ENCODE data around the gene THBS1. TPM values are rescaled to one million over a fixed set of nuclear protein-coding genes. Genes with fewer than 3 reads are reported as not detected.
A peak's percentile ranks its signal among the peaks of the same experiment; 100 is the strongest.

The THBS1 gene
- total RNA-seq, 2 donors from 2014 or later, result 162 to 390 TPM

GRCh38 chr15:39609166-39609916, 28.5 kb downstream of the THBS1 start:
- H3K9ac ChIP-seq (ENCODE audit: low read depth in 2 of 2, low read length in 2 of 2), result peak overlapping the region in 1 of 2 donors; percentile 10
- no peaks in the 10 kb centered on the region for H3K27me3 ChIP-seq
- H3K36me3 ChIP-seq, result no peaks in the 10 kb centered on the region
- intact Hi-C loops (cut with DNase I), result no loop called here
- peak overlapping the region; percentile 68 for H3K27ac ChIP-seq
- TF ChIP-seq CTCF (IDR thresholded peaks at IDR 0.05), result no peak
- H3K9me3 ChIP-seq, result no peaks in the 10 kb centered on the region
- peak; percentile 79 for DNase-seq
- H3K4me3 ChIP-seq, result no peak overlapping the region
- H3K4me1 ChIP-seq, result no peaks in the 10 kb centered on the region

GRCh38 chr15:39610665-39611064, 29.8 kb downstream of the THBS1 start:
- Histone ChIP-seq H3K36me3 (no peaks in the 10 kb centered on the region), H3K9me3 (no peaks in the 10 kb centered on the region), H3K27ac (no peak overlapping the region), H3K27me3 (no peaks in the 10 kb centered on the region), H3K9ac (ENCODE audit: low read depth in 2 of 2, low read length in 2 of 2) (no peak overlapping the region), H3K4me1 (no peaks in the 10 kb centered on the region), H3K4me3 (no peak overlapping the region)
- intact Hi-C loops (cut with DNase I), result no loop called here
- TF ChIP-seq CTCF (IDR thresholded peaks at IDR 0.05), result no peak
- DNase-seq, result no peak

DNA sequence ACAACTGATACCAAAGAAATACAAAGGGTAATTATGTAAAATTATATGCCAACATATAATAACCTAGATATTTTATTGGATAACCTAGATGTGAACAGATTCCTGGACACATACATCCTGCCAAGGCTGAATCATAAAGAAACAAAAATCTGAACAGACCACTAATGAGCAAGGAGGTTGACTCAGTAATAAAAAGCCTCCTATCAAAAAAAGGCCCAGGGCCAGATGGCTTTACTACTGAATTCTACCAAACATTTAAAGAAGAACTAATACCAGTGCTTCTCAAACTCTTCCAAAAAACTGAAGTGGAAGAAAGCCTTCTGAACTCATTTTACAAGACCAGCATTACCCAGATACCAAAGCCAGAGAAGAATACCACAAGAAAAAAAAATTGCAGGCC, 32.4 kb downstream of the THBS1 start:
- no peaks in the 10 kb centered on the region for H3K27me3 ChIP-seq
- TF ChIP-seq CTCF (IDR thresholded peaks at IDR 0.05), result no peak
- no peak overlapping the region for H3K9ac ChIP-seq (ENCODE audit: low read depth in 2 of 2, low read length in 2 of 2)
- H3K9me3 ChIP-seq, result no peaks in the 10 kb centered on the region
- no peak overlapping the region for H3K4me3 ChIP-seq
- intact Hi-C loops (cut with DNase I), result no loop called here
- no peaks in the 10 kb centered on the region for H3K4me1 ChIP-seq
- H3K27ac ChIP-seq, result no peak overlapping the region
- no peak for DNase-seq
- no peaks in the 10 kb centered on the region for H3K36me3 ChIP-seq

- TF ChIP-seq CTCF (IDR thresholded peaks at IDR 0.05), result no peak
- H3K9me3 ChIP-seq, result no peaks in the 10 kb centered on the region
Observed at GRCh38 chr15:39613861-39614260, 33.0 kb downstream of the THBS1 start.

GRCh38 chr15:39616731-39617455, 36.0 kb downstream of the THBS1 start:
- intact Hi-C loops (cut with DNase I), result no loop called here
- TF ChIP-seq CTCF (IDR thresholded peaks at IDR 0.05), result no peak
- no peak for DNase-seq
- Histone ChIP-seq H3K27me3 (no peaks in the 10 kb centered on the region), H3K36me3 (no peaks in the 10 kb centered on the region), H3K27ac (no peak overlapping the region), H3K4me1 (no peaks in the 10 kb centered on the region), H3K9me3 (no peaks in the 10 kb centered on the region), H3K9ac (ENCODE audit: low read depth in 2 of 2, low read length in 2 of 2) (no peak overlapping the region), H3K4me3 (no peak overlapping the region)

More at GRCh38 chr15:39613861-39614260, 33.0 kb downstream of the THBS1 start:
- Histone ChIP-seq H3K36me3 (no peaks in the 10 kb centered on the region), H3K9ac (ENCODE audit: low read depth in 2 of 2, low read length in 2 of 2) (no peak overlapping the region), H3K27me3 (no peaks in the 10 kb centered on the region), H3K4me1 (no peaks in the 10 kb centered on the region), H3K4me3 (no peak overlapping the region), H3K27ac (no peak overlapping the region)
- DNase-seq, result no peak
- intact Hi-C loops (cut with DNase I), result no loop called here

All from colonic mucosa (tissue), 4 donors.